Kidney epithelial cell (primary cell): ENCODE results near the gene HESX1. TPM values are rescaled to one million over a fixed set of nuclear protein-coding genes. Genes with fewer than 3 reads are reported as not detected.
A peak's percentile ranks its signal among the peaks of the same experiment; 100 is the strongest.

ENCODE experiments used
- DNase-seq: peaks from one replicate; pipeline ENCODE4 v3.0.0-alpha.2; 2010; ENCODE audit warnings: low read depth
- H3K27me3 ChIP-seq: 2 replicates; pipeline ENCODE4 v1.6.0; 2011; ENCODE audit warnings: low read length; ENCODE audit not compliant: control insufficient read depth, insufficient read depth
- H3K36me3 ChIP-seq: 2 replicates; pipeline ENCODE4 v1.5.1; 2011; ENCODE audit warnings: low read length; ENCODE audit not compliant: control insufficient read depth, insufficient read depth
- H3K4me3 ChIP-seq: 2 replicates; pipeline ENCODE4 v1.5.1; 2011; ENCODE audit warnings: low read depth, mild to moderate bottlenecking, control low read depth, low read length
- total RNA-seq: library from RNA; depleted of rRNA; stranded (reverse); fragments of >200 nt; gene quantifications from 2 replicates; pipeline ENCODE4 v1.2.3, GENCODE V29; 2015
- TF ChIP-seq, protein P1 (sequence below): IDR thresholded peaks from 2 replicates; pipeline ENCODE4 v1.5.1; 2011; ENCODE audit warnings: mild to moderate bottlenecking, moderate library complexity, low read length, control low read depth, inconsistent platforms; ENCODE audit not compliant: insufficient read depth, poor library complexity, severe bottlenecking

The HESX1 gene
- total RNA-seq, 1 donor from 2014 or later: 2.9 TPM

DNA sequence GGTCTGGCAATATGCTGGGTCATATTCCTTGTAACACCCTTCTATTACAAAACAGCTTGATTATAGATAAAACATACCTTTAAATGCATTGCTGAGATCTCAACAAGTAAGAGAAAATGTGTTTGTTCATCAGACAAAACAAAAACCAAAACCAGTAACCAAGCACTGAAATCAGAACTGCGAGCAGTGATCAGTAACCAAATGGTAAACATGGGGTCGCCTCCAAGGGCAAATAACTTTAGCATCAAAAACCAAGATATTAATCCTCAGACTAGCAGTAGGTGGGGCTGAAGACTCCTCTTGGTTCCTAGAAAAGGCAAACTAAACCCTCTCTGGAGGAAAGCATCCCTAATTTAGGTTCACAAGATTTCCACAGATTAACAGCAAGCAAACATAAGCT, 6.6 kb upstream of the HESX1 start:
- no peak overlapping the region for H3K4me3 ChIP-seq

DNA sequence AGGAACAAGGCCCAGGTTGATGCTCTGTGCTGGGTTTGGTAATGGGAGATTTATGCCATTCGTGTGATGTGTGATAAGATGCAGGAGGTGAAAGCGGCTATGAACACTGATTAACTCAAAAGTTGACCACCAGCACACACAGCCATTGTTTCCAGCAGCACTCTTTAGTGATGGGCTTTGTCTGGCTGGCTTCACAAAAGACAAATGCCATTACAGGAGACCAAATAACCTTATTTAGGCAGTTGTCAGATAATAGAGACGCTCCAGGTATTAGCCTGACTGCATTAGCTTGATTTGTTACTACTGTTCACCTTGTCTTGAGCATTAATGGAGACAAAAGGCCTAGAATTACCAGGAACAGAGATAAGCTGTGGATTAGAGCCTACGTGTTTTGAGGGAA, 5.1 kb downstream of the HESX1 start:
- H3K36me3 ChIP-seq: no peaks in the 10 kb centered on the region
- no peak overlapping the region for H3K4me3 ChIP-seq
- TF ChIP-seq, protein P1, sequence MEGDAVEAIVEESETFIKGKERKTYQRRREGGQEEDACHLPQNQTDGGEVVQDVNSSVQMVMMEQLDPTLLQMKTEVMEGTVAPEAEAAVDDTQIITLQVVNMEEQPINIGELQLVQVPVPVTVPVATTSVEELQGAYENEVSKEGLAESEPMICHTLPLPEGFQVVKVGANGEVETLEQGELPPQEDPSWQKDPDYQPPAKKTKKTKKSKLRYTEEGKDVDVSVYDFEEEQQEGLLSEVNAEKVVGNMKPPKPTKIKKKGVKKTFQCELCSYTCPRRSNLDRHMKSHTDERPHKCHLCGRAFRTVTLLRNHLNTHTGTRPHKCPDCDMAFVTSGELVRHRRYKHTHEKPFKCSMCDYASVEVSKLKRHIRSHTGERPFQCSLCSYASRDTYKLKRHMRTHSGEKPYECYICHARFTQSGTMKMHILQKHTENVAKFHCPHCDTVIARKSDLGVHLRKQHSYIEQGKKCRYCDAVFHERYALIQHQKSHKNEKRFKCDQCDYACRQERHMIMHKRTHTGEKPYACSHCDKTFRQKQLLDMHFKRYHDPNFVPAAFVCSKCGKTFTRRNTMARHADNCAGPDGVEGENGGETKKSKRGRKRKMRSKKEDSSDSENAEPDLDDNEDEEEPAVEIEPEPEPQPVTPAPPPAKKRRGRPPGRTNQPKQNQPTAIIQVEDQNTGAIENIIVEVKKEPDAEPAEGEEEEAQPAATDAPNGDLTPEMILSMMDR: no peak
- H3K27me3 ChIP-seq: no peaks in the 10 kb centered on the region
- no peak for DNase-seq

More for the DNA sequence above, 6.6 kb upstream of the HESX1 start:
- Histone ChIP-seq H3K27me3 (no peaks in the 10 kb centered on the region), H3K36me3 (no peaks in the 10 kb centered on the region)
- TF ChIP-seq, protein P1: no peak
- DNase-seq: no peak

DNA sequence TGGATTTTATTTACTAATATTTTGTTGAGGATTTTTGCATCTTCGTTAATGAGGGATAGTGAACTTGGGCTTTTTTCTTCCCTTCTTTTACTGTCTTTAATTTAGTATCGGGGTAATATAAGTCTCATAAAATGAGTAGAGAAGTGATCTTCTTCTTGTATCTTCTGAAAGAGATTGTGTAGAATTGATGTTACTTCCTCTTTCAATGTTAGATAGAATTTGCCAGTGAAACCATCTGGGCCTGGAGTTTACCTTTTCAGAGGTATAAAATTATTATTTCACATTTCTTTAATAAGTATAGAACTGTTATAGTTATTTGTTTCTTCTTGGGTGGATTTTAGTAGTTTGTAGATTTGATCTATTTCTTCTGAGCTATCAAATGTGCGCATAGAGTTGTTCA, 7.8 kb downstream of the HESX1 start:
- DNase-seq: no peak
- TF ChIP-seq, protein P1: no peak

DNA sequence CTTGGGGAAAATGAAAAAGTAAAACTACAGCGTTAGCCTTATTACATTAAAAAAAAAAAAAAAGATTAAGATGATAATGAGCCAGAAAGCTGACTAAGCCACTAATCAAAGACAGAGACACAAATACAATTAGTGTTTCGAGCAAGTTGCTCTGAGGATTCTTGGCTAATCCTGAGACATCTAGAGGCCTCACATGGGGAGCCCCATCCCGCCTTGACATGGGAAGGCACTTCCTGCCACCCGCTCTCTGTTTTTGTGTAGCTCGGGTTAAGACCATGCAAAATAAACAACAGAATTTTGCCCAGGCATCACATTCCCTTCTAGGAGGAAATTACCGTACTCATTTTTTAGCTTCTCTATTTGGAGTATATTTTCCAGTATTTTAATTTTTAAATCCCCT, 15.3 kb downstream of the HESX1 start:
- H3K4me3 ChIP-seq: no peak overlapping the region
- no peaks in the 10 kb centered on the region for H3K27me3 ChIP-seq
- H3K36me3 ChIP-seq: no peaks in the 10 kb centered on the region
- TF ChIP-seq, protein P1: no peak
- no peak for DNase-seq

More for the DNA sequence above, 7.8 kb downstream of the HESX1 start:
- Histone ChIP-seq H3K27me3 (no peaks in the 10 kb centered on the region), H3K36me3 (no peaks in the 10 kb centered on the region), H3K4me3 (no peak overlapping the region)

DNA sequence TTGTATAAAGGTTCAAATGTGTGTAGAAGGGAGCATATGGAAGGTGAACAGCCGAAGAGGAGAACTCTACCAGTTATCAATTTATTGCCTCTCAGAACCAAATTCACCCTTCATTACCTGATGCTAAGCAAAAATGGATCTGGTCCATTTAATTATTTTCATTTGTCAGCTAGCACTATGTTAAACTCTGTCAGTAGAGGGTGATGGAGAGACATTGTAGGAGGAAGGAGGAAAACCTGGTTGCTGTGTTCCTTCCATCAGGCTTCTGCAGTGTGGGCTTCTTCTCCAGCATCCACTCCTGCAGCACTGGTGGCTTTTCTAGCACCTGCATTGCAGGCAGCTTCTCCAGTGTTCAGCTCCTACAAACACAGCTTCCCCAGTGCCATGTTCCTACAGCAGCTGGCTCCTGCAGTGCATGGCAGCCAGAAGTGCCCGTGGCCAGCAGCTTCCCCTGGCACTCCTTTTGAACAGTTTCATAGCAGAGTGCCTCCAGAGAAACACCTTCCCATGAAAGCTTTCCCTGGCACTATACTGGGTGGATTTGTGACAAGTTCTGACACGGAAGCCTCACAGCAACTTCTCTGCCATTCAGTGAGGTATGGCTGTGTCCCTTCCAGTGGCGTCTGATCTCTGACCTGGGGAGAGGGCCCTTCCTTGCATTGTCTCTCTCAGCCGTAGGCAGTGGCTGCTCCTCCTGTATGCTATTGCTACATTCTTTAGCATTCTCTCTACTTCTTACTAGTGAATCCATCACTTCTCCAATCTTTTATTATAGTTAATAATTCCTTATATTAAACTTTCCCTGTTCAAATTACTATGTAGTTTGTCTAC, 20.0 kb downstream of the HESX1 start:
- H3K36me3 ChIP-seq: no peaks in the 10 kb centered on the region
- H3K27me3 ChIP-seq: no peaks in the 10 kb centered on the region
- TF ChIP-seq, protein P1: peak; percentile 62
- H3K4me3 ChIP-seq: no peak overlapping the region
- no peak for DNase-seq

DNA sequence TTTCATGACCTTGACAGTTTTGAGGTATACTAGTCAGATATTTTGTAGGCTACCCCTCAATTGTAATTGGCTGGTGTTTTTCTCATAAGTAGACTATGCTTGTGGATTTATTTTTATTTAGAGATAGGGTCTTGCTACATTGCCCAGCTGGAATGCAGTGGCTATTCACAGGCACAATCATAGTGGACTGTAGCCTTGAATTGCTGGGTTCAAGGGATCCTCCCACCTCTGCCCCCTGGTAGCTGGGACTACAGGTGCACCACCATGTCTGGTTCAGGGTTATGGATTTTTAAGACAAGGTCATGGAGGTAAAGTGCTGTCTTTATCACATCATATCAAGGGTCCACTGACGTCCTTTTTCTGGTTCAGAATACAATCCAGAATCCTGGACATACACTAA, 23.7 kb downstream of the HESX1 start:
- Histone ChIP-seq H3K27me3 (no peaks in the 10 kb centered on the region), H3K4me3 (no peak overlapping the region), H3K36me3 (no peaks in the 10 kb centered on the region)
- DNase-seq: no peak
- TF ChIP-seq, protein P1: no peak
